NAMALWA (cell line): ENCODE results near the gene FBXO30.

ENCODE experiments used
- DNase-seq: peaks from one replicate; pipeline ENCODE4 v3.0.0-alpha.2; 2015; ENCODE audit warnings: low spot score

FBXO30 gene

DNA sequence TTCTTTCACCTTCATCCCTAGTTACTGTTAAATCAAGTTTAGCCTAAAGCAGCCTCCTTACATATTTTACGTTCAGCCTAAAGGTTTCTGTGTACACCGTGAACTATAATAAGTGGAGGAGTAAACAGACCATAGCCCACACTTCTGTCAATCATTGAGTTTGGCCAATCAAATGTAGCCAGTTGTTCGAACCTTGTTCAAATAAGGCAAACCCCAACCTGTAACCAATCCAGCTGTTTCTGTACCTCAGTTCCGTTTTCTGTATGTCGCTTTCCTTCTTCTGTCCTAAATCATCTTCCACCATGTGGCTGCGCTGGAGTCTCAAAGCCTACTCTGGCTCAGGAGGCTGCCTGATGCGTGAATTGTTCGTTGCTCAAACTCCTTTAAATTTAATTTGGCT, 1.8 kb upstream of the FBXO30 start:
- no peak for DNase-seq

DNA sequence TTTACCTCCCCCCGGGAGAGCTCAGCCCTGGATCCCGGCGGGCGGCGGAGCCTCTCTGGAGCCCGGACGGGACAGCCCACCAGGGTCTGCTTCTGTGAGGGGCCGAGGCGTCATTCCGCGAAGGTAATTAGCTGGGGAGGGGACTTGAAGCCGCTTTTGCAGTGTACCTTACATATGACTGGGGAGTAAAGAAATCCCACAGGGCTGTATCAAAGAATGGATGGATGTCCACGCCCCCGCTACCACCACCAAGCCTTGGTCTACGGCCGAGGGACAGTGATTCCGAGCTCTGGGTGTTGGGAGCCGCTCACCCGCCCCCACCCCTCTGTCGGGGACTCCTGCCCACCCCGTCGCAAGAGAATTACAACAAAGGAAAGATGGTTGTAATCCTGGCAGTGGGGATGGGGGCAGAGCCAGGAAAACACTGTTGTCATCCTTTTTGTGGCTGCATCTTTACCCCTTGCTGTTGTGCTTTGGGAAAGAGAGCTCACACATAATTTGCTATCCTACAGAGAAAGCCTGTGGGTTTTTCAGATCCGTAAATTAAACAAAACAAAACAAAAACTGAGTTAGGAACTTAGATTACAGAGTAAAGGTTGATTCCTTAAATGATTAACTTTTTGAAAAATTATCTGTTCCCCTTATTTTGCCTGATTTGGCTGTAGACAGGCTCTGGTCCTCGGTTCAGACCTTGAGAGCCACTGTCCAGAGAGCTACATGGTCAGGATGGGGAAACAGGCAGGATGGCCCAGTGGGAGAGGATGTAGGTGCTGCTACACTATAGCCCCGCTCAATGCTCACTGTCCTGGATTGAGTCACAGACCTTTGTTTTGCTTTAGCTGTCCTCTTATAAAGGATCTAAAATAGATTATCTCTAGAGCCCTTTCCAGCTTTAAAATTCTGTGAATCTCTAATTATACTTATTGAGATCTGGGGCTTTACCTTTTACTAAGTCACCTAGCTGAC, 997 bp upstream of the FBXO30 start:
- DNase-seq: no peak

DNA sequence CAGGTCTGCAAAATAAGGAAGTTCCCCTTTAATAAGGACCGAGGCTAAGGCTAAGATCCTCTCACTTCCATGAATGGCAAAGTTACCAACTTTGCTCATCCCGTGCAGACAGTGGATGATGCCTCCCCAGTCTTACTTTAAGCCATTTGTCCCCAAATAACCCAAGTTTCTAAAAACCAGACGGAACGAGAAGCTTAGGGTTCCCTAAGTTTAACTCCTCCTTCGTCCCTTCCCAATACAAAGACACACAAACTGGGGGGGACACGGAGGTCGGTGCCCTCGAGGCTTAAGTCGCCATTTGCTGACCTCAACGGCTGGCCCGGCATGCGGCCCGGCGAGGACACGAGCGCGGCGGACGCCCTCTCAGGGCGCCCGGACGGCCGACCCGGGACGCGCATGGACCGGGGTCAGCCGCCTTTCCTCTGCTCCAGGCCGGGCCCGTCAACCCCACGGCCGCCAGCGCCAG, 527 bp downstream of the FBXO30 start:
- peak; percentile 70 for DNase-seq

DNA sequence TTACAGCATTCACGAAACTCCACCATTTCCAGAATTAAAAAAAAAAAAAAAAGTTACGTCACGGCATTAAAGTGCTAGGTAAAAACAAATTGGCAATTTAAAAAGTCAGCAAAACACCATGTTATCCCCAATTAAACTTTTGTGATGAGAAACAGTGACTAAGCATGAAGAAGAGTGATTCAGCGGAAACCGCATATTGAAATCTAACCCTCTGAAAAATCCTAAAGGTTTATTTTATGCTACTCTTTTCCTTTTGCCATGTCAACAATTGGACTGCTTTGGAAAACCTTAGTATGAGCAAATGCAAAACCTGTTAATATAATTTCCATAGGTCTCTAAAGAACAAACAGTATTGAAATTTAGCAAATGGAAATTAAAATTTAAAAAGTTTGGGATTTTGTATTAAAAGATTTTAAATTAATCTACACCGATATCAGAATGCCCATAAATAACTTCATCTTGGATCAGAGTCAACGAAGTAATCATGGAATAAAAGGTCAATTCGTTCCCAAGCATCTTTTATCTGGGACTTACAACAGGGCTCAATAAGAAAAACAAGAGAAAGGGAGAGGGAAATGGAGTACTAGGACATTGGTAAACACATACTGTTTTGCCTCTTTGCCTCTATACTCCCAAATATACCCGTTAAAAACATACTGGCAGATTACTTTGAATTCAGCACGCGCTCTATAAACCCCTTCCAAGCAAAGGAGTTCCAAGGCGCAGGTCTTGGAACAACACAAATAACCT, 1.1 kb downstream of the FBXO30 start:
- peak; percentile 40 for DNase-seq

DNA sequence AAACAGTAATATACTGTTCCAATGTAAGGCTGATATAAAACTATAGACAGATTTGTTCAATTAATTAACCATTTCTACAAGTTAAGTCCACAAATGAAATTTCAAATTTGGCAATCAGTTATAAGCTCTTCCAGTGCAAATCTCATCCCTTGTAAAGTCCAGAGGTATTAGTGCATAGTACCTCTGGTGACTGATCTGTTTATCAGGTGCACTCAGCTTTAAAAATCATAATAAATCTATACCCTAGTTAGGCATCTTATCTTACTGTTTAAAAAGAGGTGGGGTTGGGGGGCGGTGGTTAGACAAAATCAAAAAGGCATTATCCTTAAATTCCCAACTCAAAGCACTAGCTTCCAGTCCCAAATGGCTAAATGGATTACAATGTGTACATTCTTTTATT, 2.9 kb downstream of the FBXO30 start:
- peak; percentile 36 for DNase-seq

DNA sequence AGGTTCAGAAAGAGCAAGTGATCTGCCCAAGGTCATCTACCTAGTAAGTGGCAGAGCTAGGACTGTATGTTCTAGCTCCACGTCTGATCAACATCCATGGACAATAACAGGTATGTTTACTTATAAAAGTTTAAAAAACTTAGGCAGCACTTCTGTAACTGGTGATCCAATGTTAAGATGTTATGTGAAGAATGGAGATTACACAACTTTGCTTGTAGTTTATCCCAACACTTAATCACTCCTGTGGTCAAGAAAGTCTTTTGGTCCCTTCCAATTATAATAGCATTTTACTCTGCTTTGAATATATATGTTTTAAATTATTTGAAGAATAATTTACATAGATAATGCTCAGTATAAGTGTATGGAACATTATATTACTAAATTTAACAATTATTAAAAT, 4.8 kb downstream of the FBXO30 start:
- no peak for DNase-seq

DNA sequence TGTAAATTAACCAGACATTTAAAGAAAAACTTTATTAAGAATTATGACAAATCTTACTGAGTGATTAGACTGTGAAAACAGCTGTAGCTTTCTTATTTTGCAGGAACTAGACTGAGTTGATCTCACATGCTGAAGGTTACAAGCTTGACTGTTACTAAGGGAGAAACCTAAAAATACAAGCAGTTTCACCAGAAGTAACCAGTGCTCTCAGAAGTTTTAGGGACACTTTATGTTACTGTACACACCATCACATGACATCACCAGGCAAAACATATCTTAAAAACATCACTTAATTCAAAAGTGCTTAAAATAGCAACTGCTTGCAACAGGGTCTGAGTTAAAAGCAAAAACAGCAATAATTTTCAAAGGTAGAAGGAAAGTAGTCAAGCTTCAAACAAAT, 5.4 kb downstream of the FBXO30 start:
- peak; percentile 69 for DNase-seq

DNA sequence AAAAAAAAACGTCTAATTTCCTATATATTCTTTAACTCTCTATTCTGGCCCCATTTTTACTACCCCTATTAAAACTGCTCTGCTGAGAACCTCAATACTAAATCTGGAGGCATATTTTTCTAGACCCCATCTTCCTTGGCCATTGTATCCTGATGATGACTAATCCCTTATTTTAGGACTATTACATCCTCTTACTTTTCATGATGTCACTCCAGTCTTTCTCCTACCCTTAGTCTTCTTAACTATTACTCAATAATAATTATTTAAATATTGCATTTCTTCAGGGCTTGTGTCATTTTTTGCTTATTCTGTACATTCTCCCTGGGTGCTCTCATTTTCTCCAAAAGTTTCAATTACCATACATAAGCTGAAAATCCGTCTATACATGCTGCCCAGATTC, 6.4 kb downstream of the FBXO30 start:
- DNase-seq: no peak

DNA sequence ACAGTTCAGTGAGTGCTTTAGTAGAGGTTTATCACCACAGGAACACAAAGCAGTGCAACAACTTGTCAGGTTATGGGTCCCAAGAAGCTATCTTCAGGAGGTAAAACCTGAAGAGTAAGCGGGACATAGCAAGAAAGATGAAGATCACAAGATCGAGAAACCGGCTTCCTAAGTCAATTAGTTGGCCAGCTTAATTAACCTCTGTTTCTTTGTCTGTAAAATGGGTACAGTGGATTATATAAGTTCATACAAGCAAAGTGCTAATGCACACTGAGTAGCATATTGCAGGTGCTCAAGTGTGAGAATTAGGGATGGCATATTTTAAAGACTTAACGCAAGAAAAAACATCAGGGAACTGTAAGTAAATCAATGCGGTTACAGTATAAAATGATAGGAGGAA, 12.5 kb downstream of the FBXO30 start:
- no peak for DNase-seq

DNA sequence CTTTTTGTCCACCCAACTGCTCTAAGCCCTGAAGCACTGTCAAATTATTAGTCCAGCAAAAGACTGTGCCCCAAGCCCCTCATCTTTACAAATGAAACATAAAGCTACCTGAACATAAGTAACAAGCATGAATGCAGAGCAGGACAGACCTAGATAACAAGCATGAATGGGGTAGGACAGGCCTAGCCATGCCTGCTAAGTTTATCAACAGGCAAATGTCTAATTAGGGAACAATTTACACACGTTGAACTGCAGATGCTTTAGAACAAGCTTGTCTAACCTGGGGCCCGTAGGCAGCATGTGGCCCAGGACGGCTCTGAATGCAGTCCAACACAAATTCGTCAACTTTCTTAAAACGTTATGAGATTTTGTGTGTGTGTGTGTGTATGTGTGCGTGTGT, 13.6 kb downstream of the FBXO30 start:
- DNase-seq: no peak

DNA sequence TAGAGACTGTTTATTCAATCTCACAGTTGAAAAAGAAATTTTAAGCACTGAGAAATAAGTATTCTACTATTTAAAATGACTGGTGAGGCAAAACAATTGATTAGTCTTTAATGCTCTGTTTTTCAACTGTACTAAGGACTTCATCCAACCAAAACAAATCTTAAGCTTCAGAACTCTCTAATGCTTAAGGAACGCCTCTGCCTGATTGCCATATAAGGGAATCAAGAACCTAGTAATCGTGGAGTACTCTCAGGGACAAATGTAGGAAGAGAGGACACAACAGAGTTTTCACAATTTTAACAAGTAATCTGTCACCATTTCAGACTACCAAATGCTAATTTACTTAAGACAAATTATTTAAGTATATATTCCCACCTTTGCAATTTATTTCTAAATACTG, 16.1 kb downstream of the FBXO30 start:
- DNase-seq: no peak

DNA sequence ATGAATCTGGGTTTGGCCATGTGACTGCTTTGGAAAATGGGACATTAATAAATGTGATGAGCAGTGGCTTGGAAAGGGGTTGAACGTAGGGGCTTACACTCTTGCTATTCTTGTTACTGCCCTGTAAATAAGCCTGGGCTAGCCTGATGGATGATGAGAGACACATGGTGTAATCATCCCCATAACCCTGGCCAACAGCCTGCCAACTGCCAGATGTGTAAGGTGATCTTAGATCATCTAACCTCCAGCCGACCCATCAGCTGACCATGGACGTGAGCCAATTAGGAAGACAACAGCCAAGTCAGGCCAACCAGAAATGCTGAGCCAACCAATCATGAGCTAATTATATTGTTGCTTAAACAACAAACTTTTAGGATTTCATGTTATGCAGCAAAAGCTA, 25.2 kb downstream of the FBXO30 start:
- DNase-seq: no peak

DNA sequence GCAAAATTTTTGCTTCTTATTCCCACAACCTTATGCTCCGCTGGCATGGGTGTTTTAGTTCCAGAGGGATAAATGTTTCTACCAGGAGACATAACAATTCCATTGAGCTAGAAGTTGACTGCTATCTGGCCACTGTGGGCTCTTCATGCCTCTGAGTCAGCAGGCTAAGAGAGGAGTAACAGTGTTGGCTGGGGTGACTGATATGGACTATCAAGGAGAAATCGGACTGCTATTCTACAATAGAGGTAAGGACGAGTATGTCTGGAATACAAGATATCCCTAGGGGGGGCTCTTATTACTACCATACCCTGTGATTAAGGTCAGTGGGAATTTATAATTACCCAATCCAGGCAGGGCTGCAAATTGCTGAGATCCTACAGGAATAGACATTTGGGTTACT, 26.9 kb downstream of the FBXO30 start:
- DNase-seq: no peak

DNA sequence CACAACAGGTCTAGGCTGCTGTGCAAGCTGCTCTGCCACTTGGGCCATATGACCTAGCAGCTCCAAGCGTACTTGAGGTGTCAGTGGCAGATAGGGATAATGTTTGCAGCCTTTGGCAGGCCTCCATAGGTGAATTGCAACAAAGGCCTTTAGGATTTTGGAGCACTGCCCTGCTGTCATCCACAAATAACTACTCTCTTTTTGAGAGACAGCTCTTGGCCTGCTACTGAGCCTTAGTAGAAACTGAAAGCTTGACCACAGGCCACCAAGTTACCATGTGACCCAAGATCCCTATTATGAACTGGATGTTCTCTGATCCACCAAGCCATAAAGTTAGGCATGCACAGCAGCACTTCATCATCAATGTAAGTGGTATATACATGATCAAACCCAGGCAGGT, 29.9 kb downstream of the FBXO30 start:
- DNase-seq: no peak

DNA sequence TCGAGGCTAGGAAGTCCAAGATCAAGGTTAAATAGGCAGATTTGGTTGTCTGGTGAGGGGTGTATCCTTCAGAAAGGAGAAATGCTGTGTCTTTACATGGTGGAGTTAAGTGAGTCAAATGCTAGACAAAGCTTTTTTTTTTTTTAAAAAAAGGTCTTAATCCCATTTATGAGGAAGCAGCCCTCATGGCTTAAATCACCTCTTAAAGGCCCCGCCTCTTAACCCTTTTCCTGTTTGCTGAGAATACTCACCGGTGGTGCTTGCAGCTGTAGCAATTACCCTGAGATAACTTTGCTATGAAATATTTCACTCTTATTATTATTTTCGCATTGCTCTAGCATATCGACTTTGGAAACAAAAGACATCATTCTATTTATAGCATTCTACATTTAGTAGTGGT, 30.8 kb downstream of the FBXO30 start:
- peak; percentile 14 for DNase-seq

DNA sequence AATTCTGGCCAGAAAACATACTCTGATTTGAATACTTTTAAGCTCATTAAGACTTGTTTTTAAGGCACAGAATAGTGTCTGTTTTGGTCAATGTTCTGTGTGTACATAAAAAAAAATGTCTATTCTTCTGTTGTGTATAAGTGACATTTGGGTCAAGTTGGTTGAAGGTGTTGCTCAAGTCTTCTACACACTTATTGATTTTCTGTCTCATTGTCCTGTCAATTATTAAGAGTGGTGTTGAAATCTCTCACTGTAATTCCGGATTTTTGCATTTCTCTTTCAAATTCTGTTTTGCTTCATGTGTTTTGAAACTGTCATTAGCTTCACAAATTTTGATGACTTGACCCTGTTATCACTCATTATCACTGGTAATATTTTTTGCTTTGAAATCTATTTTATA, 41.7 kb downstream of the FBXO30 start:
- DNase-seq: no peak

DNA sequence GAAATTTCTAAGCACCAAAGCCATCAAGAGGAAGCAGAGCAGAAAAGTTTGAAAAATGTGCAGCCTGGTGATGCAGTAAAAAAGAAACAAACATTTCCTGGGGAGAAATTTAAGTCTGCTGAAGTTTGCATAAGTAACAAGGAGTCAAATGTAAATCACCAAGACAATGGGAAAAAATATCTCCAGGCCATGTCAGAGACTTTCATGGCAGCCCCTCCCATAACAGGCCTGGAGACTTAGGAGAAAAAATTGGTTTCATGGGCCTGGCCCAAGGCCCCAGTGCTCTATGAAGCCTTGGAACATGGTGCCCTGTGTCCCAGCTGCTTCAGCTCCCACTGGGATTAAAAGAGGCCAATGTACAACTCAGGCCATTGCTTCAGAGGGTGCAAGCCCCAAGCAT, 49.1 kb downstream of the FBXO30 start:
- no peak for DNase-seq

DNA sequence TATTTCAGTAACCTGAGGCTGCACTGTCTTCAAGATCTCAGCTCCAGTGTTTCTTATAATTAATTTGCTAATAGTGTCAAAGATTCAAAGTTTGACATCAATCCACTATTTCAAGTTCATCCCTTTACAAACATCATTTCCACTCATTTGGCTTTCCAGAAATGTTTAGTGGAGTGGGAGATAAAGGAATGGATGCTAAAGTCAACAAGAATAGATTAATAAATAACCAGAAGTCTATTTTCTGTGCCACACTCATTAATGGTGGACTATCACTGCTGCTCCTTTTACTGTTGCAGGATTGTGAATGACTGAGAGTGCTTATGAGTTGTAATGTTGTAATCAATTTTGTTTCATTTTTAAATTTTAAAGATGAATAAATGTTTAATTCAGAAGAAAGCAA, 50.9 kb downstream of the FBXO30 start:
- no peak for DNase-seq

DNA sequence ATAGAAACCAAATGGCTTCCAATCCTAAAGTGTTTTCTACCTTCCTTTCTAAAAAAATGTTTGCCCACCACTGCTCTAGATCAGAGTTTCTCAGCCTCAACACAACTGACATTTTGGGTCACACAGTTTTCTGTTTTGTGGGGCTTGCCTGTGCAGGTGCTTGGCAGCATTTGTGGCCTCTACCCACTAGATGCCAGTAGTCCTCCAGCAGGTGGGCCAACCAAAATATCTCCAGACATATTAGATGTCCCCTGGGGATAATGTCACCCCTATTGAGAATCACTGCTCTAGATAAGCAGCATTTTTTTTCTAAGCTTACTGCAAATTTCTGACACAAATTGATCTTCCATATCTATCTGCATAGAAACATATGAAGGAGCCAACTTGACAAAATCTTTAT, 53.0 kb downstream of the FBXO30 start:
- peak; percentile 70 for DNase-seq

DNA sequence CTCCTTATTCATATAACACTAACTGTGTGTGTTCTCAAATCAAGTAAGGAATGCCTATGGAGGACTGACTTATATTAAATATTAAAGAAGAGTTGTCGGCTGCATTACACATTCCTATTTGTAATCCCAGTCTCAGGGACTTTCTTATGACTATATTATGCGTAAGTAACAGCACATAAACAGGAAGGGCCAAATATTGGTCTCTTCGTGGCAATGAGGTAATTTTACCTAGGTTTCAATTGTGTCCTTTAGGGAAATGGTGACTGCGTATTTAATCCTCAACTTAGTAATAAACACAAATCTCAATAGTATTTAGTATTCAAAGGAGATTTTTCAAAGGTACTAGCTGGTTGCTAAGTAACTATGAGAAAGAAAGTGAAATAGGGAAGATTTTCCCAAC, 56.5 kb downstream of the FBXO30 start:
- no peak for DNase-seq

DNA sequence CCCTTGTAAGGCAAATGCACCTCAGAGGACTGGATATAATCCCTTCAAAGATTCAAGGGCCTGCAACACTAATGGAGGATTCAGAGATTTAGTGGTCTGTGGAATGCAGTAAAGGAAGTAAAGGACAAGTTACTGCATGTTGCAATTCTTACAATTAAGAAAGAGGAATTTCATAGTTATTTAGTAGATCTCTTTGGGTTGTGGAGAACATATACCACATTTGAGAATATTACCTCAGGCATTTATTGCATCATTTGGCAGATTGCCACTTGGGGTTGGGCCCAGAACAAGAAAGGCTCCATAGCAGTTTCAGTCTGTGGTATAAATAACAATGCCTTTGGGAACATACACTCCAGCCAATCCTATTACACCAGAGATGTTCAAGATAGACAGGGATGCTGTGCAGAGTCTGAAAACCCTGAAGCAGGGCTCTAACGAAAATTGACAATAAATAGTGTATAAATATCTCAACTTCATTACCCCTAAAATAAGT, 58.4 kb downstream of the FBXO30 start:
- DNase-seq: no peak

DNA sequence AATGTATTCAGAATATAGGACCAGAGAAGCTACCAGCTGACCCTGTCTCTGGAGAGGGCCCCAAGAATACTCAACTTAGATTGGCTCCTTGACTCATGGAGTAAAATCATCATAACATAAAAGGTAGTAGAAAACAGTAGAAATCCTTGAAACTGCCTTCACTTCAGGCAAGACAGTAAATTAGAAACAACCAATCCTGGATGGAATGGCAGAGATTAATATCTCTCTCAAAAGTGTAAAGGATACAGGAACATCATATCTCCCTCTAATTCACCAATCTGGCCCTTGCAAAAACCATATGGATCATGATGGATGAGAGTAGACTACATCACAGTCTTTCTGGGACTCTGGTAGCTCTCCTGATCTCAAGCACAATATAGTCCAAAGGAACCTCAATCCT, 58.9 kb downstream of the FBXO30 start:
- DNase-seq: no peak

DNA sequence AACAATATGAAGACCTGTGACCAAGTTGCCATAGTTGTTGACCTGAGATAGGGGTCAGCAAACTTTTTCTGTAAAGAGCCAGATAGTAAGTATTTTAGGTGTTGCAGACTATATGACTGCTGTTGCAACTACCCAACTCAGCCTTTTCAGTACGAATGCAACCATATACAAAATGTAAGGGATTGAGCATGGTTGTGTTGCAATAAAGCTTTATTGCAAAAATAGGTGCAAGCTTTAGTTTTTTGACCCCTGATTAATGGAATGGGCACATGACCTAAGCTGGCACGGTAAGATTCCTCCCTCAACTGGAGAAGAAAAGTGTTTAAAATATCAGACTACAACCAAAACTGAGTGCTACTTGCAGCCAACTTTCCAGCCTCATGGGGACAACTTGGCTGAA, 62.0 kb downstream of the FBXO30 start:
- no peak for DNase-seq
